NT2/D1 (cell line): ENCODE measurements around the gene F13A1.

Source experiments
- SUZ12 ChIP-seq: IDR thresholded peaks from 2 replicates; pipeline ENCODE4 v1.6.1; 2011; ENCODE audit not compliant: insufficient read length, insufficient read depth; ENCODE audit errors: extremely low read depth
- YY1 ChIP-seq: IDR thresholded peaks from 2 replicates; pipeline ENCODE4 v1.6.1; 2011; ENCODE audit not compliant: insufficient read length, insufficient read depth
- ZNF274 ChIP-seq: IDR thresholded peaks from 2 replicates; pipeline ENCODE4 v1.6.1; 2011; ENCODE audit warnings: mild to moderate bottlenecking, low read depth, low read length

GRCh38 chr6:6210994-6211393 lies 109.5 kb downstream of the F13A1 start:
- TF ChIP-seq YY1, result no peak
- TF ChIP-seq SUZ12, result no peak
- TF ChIP-seq ZNF274, result no peak
